NB4 (cell line): ENCODE measurements around the gene ANKRD39.

ENCODE experiments used
- CTCF ChIP-seq: IDR thresholded peaks from one replicate; pipeline ENCODE4 v1.5.1; 2012; ENCODE audit warnings: low read depth, low read length
- POLR2A ChIP-seq: IDR thresholded peaks from 2 replicates; pipeline ENCODE4 v1.6.1; 2011; ENCODE audit warnings: mild to moderate bottlenecking; ENCODE audit not compliant: insufficient read length; ENCODE audit errors: extremely low read depth

GRCh38 chr2:96859681-96860064, 1.9 kb upstream of the ANKRD39 start:
- TF ChIP-seq CTCF (no peak), POLR2A (no peak)
